Dedifferentiated amniotic fluid mesenchymal stem cell (primary cell): ENCODE data around the gene WEE1.
A peak's percentile ranks its signal among the peaks of the same experiment; 100 is the strongest.

Experiments
- DNase-seq: peaks from one replicate; pipeline ENCODE4 v3.0.0-alpha.2; 2016; ENCODE audit errors: extremely low spot score

WEE1 gene

GRCh38 chr11:9566561-9567063 is 6.9 kb upstream of the WEE1 start:
- peak; percentile 37 for DNase-seq

GRCh38 chr11:9567401-9567800 is 6.1 kb upstream of the WEE1 start:
- no peak for DNase-seq

GRCh38 chr11:9568161-9568853 is 5.2 kb upstream of the WEE1 start:
- DNase-seq = no peak

- DNase-seq = peak; percentile 97
These were observed 4.4 kb upstream of the WEE1 start for GRCh38 chr11:9568854-9569587.

GRCh38 chr11:9569588-9570164 is 3.8 kb upstream of the WEE1 start:
- DNase-seq = no peak

GRCh38 chr11:9570313-9571025 is 3.0 kb upstream of the WEE1 start:
- DNase-seq = no peak

- DNase-seq = no peak
These were observed 2.3 kb upstream of the WEE1 start for GRCh38 chr11:9571071-9571762.

GRCh38 chr11:9571763-9572115 is 1.7 kb upstream of the WEE1 start:
- DNase-seq = no peak

- no peak for DNase-seq
These were observed 528 bp downstream of the WEE1 start for GRCh38 chr11:9573775-9574621.

- DNase-seq = no peak
These were observed 1.3 kb downstream of the WEE1 start for GRCh38 chr11:9574622-9575259.

GRCh38 chr11:9575260-9576240 is 2.1 kb downstream of the WEE1 start:
- peak; percentile 66 for DNase-seq

- DNase-seq = no peak
These were observed 3.4 kb downstream of the WEE1 start for GRCh38 chr11:9576701-9577381.

- no peak for DNase-seq
These were observed 4.1 kb downstream of the WEE1 start for GRCh38 chr11:9577556-9577955.

GRCh38 chr11:9580894-9581293 is 7.4 kb downstream of the WEE1 start:
- no peak for DNase-seq

GRCh38 chr11:9581556-9582161 is 8.2 kb downstream of the WEE1 start:
- DNase-seq = no peak

- no peak for DNase-seq
These were observed 17.2 kb downstream of the WEE1 start for GRCh38 chr11:9590717-9591116.

GRCh38 chr11:9594267-9595046 is 21.0 kb downstream of the WEE1 start:
- DNase-seq = no peak
